Measurements from ENCODE around the gene DGCR6L.

GRCh38 chr22:20297414-20298109 lies 22.3 kb downstream of the DGCR6L start:
- no peak for TF ChIP-seq POLR2AphosphoS5 (IDR thresholded peaks at IDR 0.05; ENCODE audit: low read depth, low read length)
- TF ChIP-seq REST (IDR thresholded peaks at IDR 0.05; ENCODE audit: insufficient read depth in 1 of 2, low read depth in 2 of 2, low read length in 2 of 2): no peak
